GM12878 (cell line): ENCODE results near the gene IQCH. TPM values are rescaled to one million over a fixed set of nuclear protein-coding genes. Genes with fewer than 3 reads are reported as not detected.
A peak's percentile ranks its signal among the peaks of the same experiment; 100 is the strongest.

Source experiments
- ATAC-seq: fragments of 200-7000 bp; cut with Tn5 transposase; 3 replicates; pipeline ENCODE4 v1.9.1; 2020; ENCODE audit warnings: mild to moderate bottlenecking, moderate library complexity
- BruUV-seq: library from RNA; stranded (reverse); fragments of 400-500 nt; replicated peaks from 2 replicates; lab custom pipeline; 2021; lab: Mats Ljungman, UMichigan
- CTCF ChIA-PET: fragments of 300-600 bp; sonication (Branson Sonifier 250); formaldehyde crosslinking; extraction: SDS; loops from one replicate; lab custom pipeline; 2021; ENCODE audit warnings: inconsistent platforms; lab: Yijun Ruan, JAX
- POLR2A ChIA-PET: fragments of 350-600 bp; formaldehyde crosslinking; extraction: SDS; loops from one replicate; lab custom pipeline; 2021; ENCODE audit warnings: inconsistent platforms; lab: Charles Lee
- RAD21 ChIA-PET: fragments of 300-600 bp; sonication (Branson Sonifier 250); formaldehyde crosslinking; loops from one replicate; lab custom pipeline; 2023; ENCODE audit warnings: antibody characterized with exemption; ENCODE audit not compliant: unreplicated experiment; lab: Charles Lee
- SMC1A ChIA-PET: fragments of 300-600 bp; sonication (Branson Sonifier 250); formaldehyde crosslinking; loops from one replicate; lab custom pipeline; 2023; ENCODE audit not compliant: unreplicated experiment, uncharacterized antibody; lab: Charles Lee
- DNase-seq: peaks from one replicate; pipeline ENCODE4 v3.0.0-alpha.2; 2011; ENCODE audit warnings: low read depth, low spot score
- FAIRE-seq: peaks from 3 replicates; lab custom pipeline; 2011; peaks lifted over from hg19 to GRCh38; lab: Jason Lieb, UNC
- H2AFZ ChIP-seq: 2 replicates; pipeline ENCODE4 v1.6.0; 2011; ENCODE audit warnings: low read depth, low read length, control low read depth; ENCODE audit not compliant: control insufficient read depth
- H3K27ac ChIP-seq: 2 replicates; pipeline ENCODE4 v1.5.1; 2011; ENCODE audit warnings: control low read depth; ENCODE audit not compliant: control insufficient read depth, insufficient read depth
- H3K27me3 ChIP-seq, 2 experiments: replicated peaks in 1 of 2; 2 replicates each; pipeline versions ENCODE4 v1.6.0 to v1.6.1; 2011; ENCODE audit warnings: low read length in 1 of 2; ENCODE audit not compliant: control insufficient read depth in 2 of 2, insufficient read depth in 2 of 2
- H3K36me3 ChIP-seq, 2 experiments: 2 replicates each; pipeline ENCODE4 v1.5.1; 2011; ENCODE audit warnings: low read length in 1 of 2; ENCODE audit not compliant: control insufficient read depth in 2 of 2, insufficient read depth in 2 of 2
- H3K4me1 ChIP-seq: 2 replicates; pipeline ENCODE4 v1.6.1; 2011; ENCODE audit warnings: mild to moderate bottlenecking, low read length, moderate library complexity, mixed read lengths; ENCODE audit not compliant: control insufficient read depth, insufficient read depth
- H3K4me2 ChIP-seq: 2 replicates; pipeline ENCODE4 v1.6.0; 2011; ENCODE audit warnings: control low read depth; ENCODE audit not compliant: control insufficient read depth, insufficient read depth
- H3K4me3 ChIP-seq: fragments of 200-600 bp; sonication (generic); 2 replicates; pipeline ENCODE4 v1.5.1; 2016
- H3K79me2 ChIP-seq: 2 replicates; pipeline ENCODE4 v1.6.0; 2011; ENCODE audit warnings: low read length; ENCODE audit not compliant: control insufficient read depth, insufficient read depth
- H3K9ac ChIP-seq: 2 replicates; pipeline ENCODE4 v1.8.0; 2011; ENCODE audit warnings: low read length, control low read depth, mixed read lengths; ENCODE audit not compliant: control insufficient read depth, insufficient read depth
- H3K9me3 ChIP-seq: replicated peaks from 3 replicates; pipeline ENCODE4 v1.5.1; 2011; ENCODE audit warnings: mild to moderate bottlenecking, low read length; ENCODE audit not compliant: control insufficient read depth, insufficient read depth
- H4K20me1 ChIP-seq: 2 replicates; pipeline ENCODE4 v1.6.0; 2011; ENCODE audit not compliant: control insufficient read depth, insufficient read depth
- EGR1 ChIP-seq, 2 experiments: IDR thresholded peaks; 1 replicate in 1 of 2; 2 replicates in 1 of 2; pipeline ENCODE4 v1.6.1; 2011 to 2012; ENCODE audit warnings: low read depth in 2 of 2, low read length in 2 of 2, borderline replicate concordance in 1 of 2, mild to moderate bottlenecking in 1 of 2, moderate library complexity in 1 of 2
- KAT2A ChIP-seq: conservative IDR thresholded peaks from 2 replicates; pipeline ENCODE4 v1.6.1; 2011; ENCODE audit warnings: low read depth, low read length; ENCODE audit not compliant: control insufficient read depth
- MTA3 ChIP-seq: IDR thresholded peaks from 2 replicates; pipeline ENCODE4 v1.6.1; 2012; ENCODE audit warnings: low read length, inconsistent platforms, borderline replicate concordance
- NFIC ChIP-seq: IDR thresholded peaks from 2 replicates; pipeline ENCODE4 v1.6.1; 2012; ENCODE audit warnings: low read depth, mild to moderate bottlenecking, inconsistent platforms, low read length, moderate library complexity
- NR2F1 ChIP-seq: fragments of 450-650 bp; conservative IDR thresholded peaks from 2 replicates; pipeline ENCODE4 v1.6.1; 2017; ENCODE audit warnings: mild to moderate bottlenecking
- SMARCA5 ChIP-seq: fragments of 450-650 bp; IDR thresholded peaks from 2 replicates; pipeline ENCODE4 v1.6.1; 2017; ENCODE audit warnings: mild to moderate bottlenecking
- TCF12 ChIP-seq: IDR thresholded peaks from 2 replicates; pipeline ENCODE4 v1.6.1; 2011; ENCODE audit warnings: low read depth, mild to moderate bottlenecking, low read length
- TCF3 ChIP-seq: IDR thresholded peaks from 2 replicates; pipeline ENCODE4 v1.6.1; 2012; ENCODE audit warnings: low read depth, mild to moderate bottlenecking, low read length, borderline replicate concordance; ENCODE audit not compliant: insufficient read depth
- ZNF207 ChIP-seq: fragments of 450-650 bp; IDR thresholded peaks from 2 replicates; pipeline ENCODE4 v1.6.1; 2014; ENCODE audit warnings: antibody characterized with exemption, mild to moderate bottlenecking, borderline replicate concordance
- WGBS: methylation state at CpG from one replicate; pipeline ENCODE4 v1.1.6; 2016; ENCODE audit warnings: low lambda C conversion rate; ENCODE audit not compliant: insufficient replicate concordance, insufficient coverage; ENCODE audit errors: missing lambda C conversion rate; 5-methylcytosine and 5-hydroxymethylcytosine counted together
- in situ Hi-C: fragments of 300-500 bp; cut with MboI; formaldehyde crosslinking; loops from 9 replicates; pipeline ENCODE4 v1.14.3; 2018; ENCODE audit warnings: mixed read lengths
- intact Hi-C: fragments of 100-400 bp; cut with micrococcal nuclease; formaldehyde crosslinking; loops from one replicate; pipeline ENCODE4 v1.14.2; 2022; ENCODE audit not compliant: unreplicated experiment
- polyA plus RNA-seq, 11 experiments: library from polyadenylated mRNA; depleted of rRNA in 4 of 11; unstranded in 6 of 11; stranded (reverse) in 5 of 11; fragments of >200 nt; fragmentation: Nextera tagmentation in 4 of 11; fragmentation: Illumina TruSeq in 1 of 11; extraction: Ambion mirVana in 4 of 11; extraction: Trizol in 1 of 11; gene quantifications; 1 replicate in 1 of 11; 2 replicates in 10 of 11; pipeline versions ENCODE4 v1.2.1 to v1.2.3, GENCODE V29; 2011 to 2016; ENCODE audit warnings: inconsistent platforms in 2 of 11, missing spikeins in 2 of 11, low read depth in 1 of 11
- total RNA-seq, 4 experiments: library from RNA; depleted of rRNA in 3 of 4; stranded (reverse); fragments of >200 nt in 3 of 4; fragmentation: Illumina TruSeq in 1 of 4; extraction: Trizol in 1 of 4; gene quantifications; 2 replicates each; pipeline versions ENCODE4 v1.2.1 to v1.2.3, GENCODE V29; 2013 to 2021
- TF ChIP-seq, protein P1 (sequence below): IDR thresholded peaks from 2 replicates; pipeline ENCODE4 v1.6.1; 2012; ENCODE audit warnings: low read depth, low read length, improper control_type of control experiment
- TF ChIP-seq, protein P2 (sequence below): fragments of 450-650 bp; formaldehyde crosslinking; IDR thresholded peaks from 2 replicates; pipeline ENCODE4 v1.4.0; 2020; ENCODE audit warnings: mild to moderate bottlenecking, moderate library complexity

IQCH gene
- total and polyA plus RNA-seq, 10 of the 15 experiments (the other 5 are each of a cell fraction or from before 2014, with no cell fraction given), result 0.29 to 1.3 (median 0.99) TPM

DNA sequence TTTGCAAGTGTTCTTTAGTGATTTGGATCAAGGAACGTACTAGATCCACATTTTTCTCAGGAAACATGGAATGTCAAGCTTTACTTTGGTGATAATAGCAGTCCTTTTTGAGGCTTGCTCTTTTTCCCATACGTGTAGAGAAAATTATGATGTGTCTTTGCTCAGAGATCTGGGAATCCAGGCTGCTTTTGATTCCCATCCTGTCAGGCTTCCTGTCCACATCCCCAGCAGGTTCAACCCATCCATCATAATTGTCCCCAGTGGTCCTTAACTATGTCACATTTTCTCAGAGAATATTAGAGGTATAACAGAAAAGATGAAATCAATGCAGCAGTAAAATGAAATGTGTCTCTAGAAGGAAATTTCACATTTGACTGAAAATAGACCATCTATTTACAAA, 111.4 kb downstream of the IQCH start:
- ATAC-seq (no peak), DNase-seq (no peak), FAIRE-seq (no peak)
- WGBS, result 0% methylated on average over 2 of the region's 2 CpGs
- no TSS peak for BruUV-seq
- no peaks in the 10 kb centered on the region for H4K20me1 ChIP-seq
- H3K4me1 ChIP-seq, result no peaks in the 10 kb centered on the region
- CTCF ChIA-PET, result no interaction called here
- intact Hi-C loops (no loop called here), in situ Hi-C loops (no loop called here)
- H3K9ac ChIP-seq, result no peak overlapping the region
- no peak overlapping the region for H3K4me3 ChIP-seq
- no peaks in the 10 kb centered on the region for H3K9me3 ChIP-seq
- H3K36me3 ChIP-seq, result no peaks in the 10 kb centered on the region
- SMC1A ChIA-PET, result interaction anchor here (0.9 kb wide), 1 partner anchor 359 kb away, joined by 3 read pairs; no protein-coding TSS in a partner anchor
- no peak overlapping the region for H3K4me2 ChIP-seq
- H3K79me2 ChIP-seq, result no peaks in the 10 kb centered on the region
- H2AFZ ChIP-seq, result no peak overlapping the region
- no peak overlapping the region for H3K27ac ChIP-seq
- RAD21 ChIA-PET, result no interaction called here
- no peak for TF ChIP-seq SMARCA5
- no peak for TF ChIP-seq KAT2A
- no peak for TF ChIP-seq EGR1 (IDR thresholded peaks at IDR 0.05; ENCODE audit: borderline replicate concordance in 1 of 2, low read depth in 2 of 2, low read length in 2 of 2)
- POLR2A ChIA-PET, result no interaction called here
- no peaks in the 10 kb centered on the region for H3K27me3 ChIP-seq

DNA sequence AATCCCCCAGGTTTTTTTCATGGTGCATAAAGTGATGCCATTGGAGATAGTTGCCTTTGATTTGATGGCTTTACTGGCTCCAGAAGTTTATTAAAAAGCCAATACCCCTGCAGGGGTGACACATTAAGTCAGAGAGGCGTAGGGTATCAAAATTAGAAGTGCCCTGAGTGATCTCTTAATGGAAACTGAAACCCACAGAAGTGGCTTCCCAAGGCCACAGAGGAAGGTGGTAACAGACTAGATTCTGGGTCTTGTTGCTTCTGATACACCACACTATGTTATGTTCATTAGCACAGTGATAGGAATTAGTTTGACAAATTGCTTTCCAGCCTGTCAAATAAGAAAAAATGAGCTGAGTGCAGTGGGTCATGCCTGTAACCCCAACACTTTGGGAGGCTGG, 112.3 kb downstream of the IQCH start:
- H3K4me1 ChIP-seq, result no peaks in the 10 kb centered on the region
- TF ChIP-seq TCF12 (no peak), SMARCA5 (no peak), MTA3 (no peak), KAT2A (no peak), TCF3 (no peak), NR2F1 (no peak), ZNF207 (no peak), NFIC (no peak)
- TF ChIP-seq, protein P1, sequence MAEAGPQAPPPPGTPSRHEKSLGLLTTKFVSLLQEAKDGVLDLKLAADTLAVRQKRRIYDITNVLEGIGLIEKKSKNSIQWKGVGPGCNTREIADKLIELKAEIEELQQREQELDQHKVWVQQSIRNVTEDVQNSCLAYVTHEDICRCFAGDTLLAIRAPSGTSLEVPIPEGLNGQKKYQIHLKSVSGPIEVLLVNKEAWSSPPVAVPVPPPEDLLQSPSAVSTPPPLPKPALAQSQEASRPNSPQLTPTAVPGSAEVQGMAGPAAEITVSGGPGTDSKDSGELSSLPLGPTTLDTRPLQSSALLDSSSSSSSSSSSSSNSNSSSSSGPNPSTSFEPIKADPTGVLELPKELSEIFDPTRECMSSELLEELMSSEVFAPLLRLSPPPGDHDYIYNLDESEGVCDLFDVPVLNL, result no peak
- TF ChIP-seq, protein P2, sequence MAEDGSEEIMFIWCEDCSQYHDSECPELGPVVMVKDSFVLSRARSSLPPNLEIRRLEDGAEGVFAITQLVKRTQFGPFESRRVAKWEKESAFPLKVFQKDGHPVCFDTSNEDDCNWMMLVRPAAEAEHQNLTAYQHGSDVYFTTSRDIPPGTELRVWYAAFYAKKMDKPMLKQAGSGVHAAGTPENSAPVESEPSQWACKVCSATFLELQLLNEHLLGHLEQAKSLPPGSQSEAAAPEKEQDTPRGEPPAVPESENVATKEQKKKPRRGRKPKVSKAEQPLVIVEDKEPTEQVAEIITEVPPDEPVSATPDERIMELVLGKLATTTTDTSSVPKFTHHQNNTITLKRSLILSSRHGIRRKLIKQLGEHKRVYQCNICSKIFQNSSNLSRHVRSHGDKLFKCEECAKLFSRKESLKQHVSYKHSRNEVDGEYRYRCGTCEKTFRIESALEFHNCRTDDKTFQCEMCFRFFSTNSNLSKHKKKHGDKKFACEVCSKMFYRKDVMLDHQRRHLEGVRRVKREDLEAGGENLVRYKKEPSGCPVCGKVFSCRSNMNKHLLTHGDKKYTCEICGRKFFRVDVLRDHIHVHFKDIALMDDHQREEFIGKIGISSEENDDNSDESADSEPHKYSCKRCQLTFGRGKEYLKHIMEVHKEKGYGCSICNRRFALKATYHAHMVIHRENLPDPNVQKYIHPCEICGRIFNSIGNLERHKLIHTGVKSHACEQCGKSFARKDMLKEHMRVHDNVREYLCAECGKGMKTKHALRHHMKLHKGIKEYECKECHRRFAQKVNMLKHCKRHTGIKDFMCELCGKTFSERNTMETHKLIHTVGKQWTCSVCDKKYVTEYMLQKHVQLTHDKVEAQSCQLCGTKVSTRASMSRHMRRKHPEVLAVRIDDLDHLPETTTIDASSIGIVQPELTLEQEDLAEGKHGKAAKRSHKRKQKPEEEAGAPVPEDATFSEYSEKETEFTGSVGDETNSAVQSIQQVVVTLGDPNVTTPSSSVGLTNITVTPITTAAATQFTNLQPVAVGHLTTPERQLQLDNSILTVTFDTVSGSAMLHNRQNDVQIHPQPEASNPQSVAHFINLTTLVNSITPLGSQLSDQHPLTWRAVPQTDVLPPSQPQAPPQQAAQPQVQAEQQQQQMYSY, result no peak

More for the DNA sequence above, 112.3 kb downstream of the IQCH start:
- CTCF ChIA-PET, result no interaction called here
- intact Hi-C loops (no loop called here), in situ Hi-C loops (no loop called here)
- Histone ChIP-seq H3K4me3 (no peak overlapping the region), H3K36me3 (no peaks in the 10 kb centered on the region), H3K9me3 (no peaks in the 10 kb centered on the region), H3K79me2 (no peaks in the 10 kb centered on the region), H3K9ac (no peak overlapping the region), H3K27ac (no peak overlapping the region), H4K20me1 (no peaks in the 10 kb centered on the region), H2AFZ (no peak overlapping the region), H3K4me2 (no peak overlapping the region), H3K27me3 (no peaks in the 10 kb centered on the region)
- DNase-seq, result peak; percentile 1
- BruUV-seq, result no TSS peak
- peak; percentile 57 for ATAC-seq
- RAD21 ChIA-PET, result no interaction called here
- no peak for FAIRE-seq
- SMC1A ChIA-PET, result no interaction called here
- POLR2A ChIA-PET, result no interaction called here
- WGBS, result 0% methylated on average over 1 of the region's 1 CpG
